ENCODE results near the gene ARSI. TPM values are rescaled to one million over a fixed set of nuclear protein-coding genes. Genes with fewer than 3 reads are reported as not detected.
A peak's percentile ranks its signal among the peaks of the same experiment; 100 is the strongest.

ARSI gene
- total and polyA plus RNA-seq, 4 donors, result 0.23 to 0.51 (median 0.33) TPM; not detected in 1

GRCh38 chr5:150256410-150257064, 46.2 kb downstream of the ARSI start:
- no peak overlapping the region for H3K4me3 ChIP-seq (ENCODE audit: low read depth in 1 of 3, low read length in 3 of 3)
- TF ChIP-seq ZBTB33 (IDR thresholded peaks at IDR 0.05), result no peak
- no peak for TF ChIP-seq TAF1 (conservative IDR thresholded peaks at IDR 0.05)
- no peak for TF ChIP-seq JUND (IDR thresholded peaks at IDR 0.05)
- TF ChIP-seq NR2F2 (IDR thresholded peaks at IDR 0.05), result no peak
- TF ChIP-seq YY1 (IDR thresholded peaks at IDR 0.05), result no peak
- no peak overlapping the region for H3K9ac ChIP-seq (ENCODE audit: low read depth in 1 of 2, low read length in 2 of 2)
- H3K27me3 ChIP-seq (ENCODE audit: control insufficient read depth in 4 of 4, insufficient read depth in 4 of 4, low read length in 3 of 4), result no peaks in the 10 kb centered on the region
- H3K4me1 ChIP-seq (ENCODE audit: control insufficient read depth in 4 of 4, insufficient read depth in 4 of 4, low read length in 3 of 4), result no peaks in the 10 kb centered on the region
- H3K36me3 ChIP-seq (ENCODE audit: control insufficient read depth in 4 of 4, insufficient read depth in 3 of 4, low read depth in 1 of 4, low read length in 3 of 4), result no peaks in the 10 kb centered on the region
- H3K9me3 ChIP-seq (ENCODE audit: control insufficient read depth in 4 of 4, low read length in 3 of 4), result no peaks in the 10 kb centered on the region
- no peak overlapping the region for H3K27ac ChIP-seq (ENCODE audit: low read depth in 1 of 2, low read length in 2 of 2)
- WGBS, result 84% methylated on average over 12 of the region's 12 CpGs
- no peak for DNase-seq (ENCODE audit: low spot score)

- Histone ChIP-seq H3K4me1 (ENCODE audit: control insufficient read depth in 4 of 4, insufficient read depth in 4 of 4, low read length in 3 of 4) (no peaks in the 10 kb centered on the region), H3K9ac (ENCODE audit: low read depth in 1 of 2, low read length in 2 of 2) (no peak overlapping the region), H3K9me3 (ENCODE audit: control insufficient read depth in 4 of 4, low read length in 3 of 4) (no peaks in the 10 kb centered on the region), H3K27me3 (ENCODE audit: control insufficient read depth in 4 of 4, insufficient read depth in 4 of 4, low read length in 3 of 4) (no peaks in the 10 kb centered on the region), H3K27ac (ENCODE audit: low read depth in 1 of 2, low read length in 2 of 2) (no peak overlapping the region), H3K4me3 (ENCODE audit: low read depth in 1 of 3, low read length in 3 of 3) (no peak overlapping the region), H3K36me3 (ENCODE audit: control insufficient read depth in 4 of 4, insufficient read depth in 3 of 4, low read depth in 1 of 4, low read length in 3 of 4) (no peaks in the 10 kb centered on the region)
- TF ChIP-seq NR2F2 (IDR thresholded peaks at IDR 0.05) (peak; percentile 76), RAD21 (IDR thresholded peaks at IDR 0.05) (no peak)
- no peak for DNase-seq (ENCODE audit: low spot score)
- 88% methylated on average over 6 of the region's 6 CpGs for WGBS
Measured at GRCh38 chr5:150255659-150256409, 46.9 kb downstream of the ARSI start.

- no peaks in the 10 kb centered on the region for H3K4me1 ChIP-seq (ENCODE audit: control insufficient read depth in 4 of 4, insufficient read depth in 4 of 4, low read length in 3 of 4)
- no peaks in the 10 kb centered on the region for H3K9me3 ChIP-seq (ENCODE audit: control insufficient read depth in 4 of 4, low read length in 3 of 4)
- TF ChIP-seq RXRA (IDR thresholded peaks at IDR 0.05), result no peak
- TF ChIP-seq GABPA (IDR thresholded peaks at IDR 0.05 in 1 of 2, conservative IDR thresholded peaks at IDR 0.05 in 1 of 2), result no peak
- no peak for TF ChIP-seq HNF4A (conservative IDR thresholded peaks at IDR 0.05)
- no peak for TF ChIP-seq HNF4G (IDR thresholded peaks at IDR 0.05)
- no peak for TF ChIP-seq FOXA1 (IDR thresholded peaks at IDR 0.05)
- no peak for TF ChIP-seq JUND (IDR thresholded peaks at IDR 0.05)
- TF ChIP-seq MAX (IDR thresholded peaks at IDR 0.05), result no peak
- no peak for TF ChIP-seq CTCF (IDR thresholded peaks at IDR 0.05; ENCODE audit: low read depth, low read length, missing input control)
- no peak for TF ChIP-seq ZBTB33 (IDR thresholded peaks at IDR 0.05)
- TF ChIP-seq EGR1 (IDR thresholded peaks at IDR 0.05; ENCODE audit: low read depth in 2 of 2), result no peak
- no peak for TF ChIP-seq SP1 (IDR thresholded peaks at IDR 0.05)
- TF ChIP-seq REST (IDR thresholded peaks at IDR 0.05), result no peak
- H3K27ac ChIP-seq (ENCODE audit: low read depth in 1 of 2, low read length in 2 of 2), result no peak overlapping the region
- no peaks in the 10 kb centered on the region for H3K36me3 ChIP-seq (ENCODE audit: control insufficient read depth in 4 of 4, insufficient read depth in 3 of 4, low read depth in 1 of 4, low read length in 3 of 4)
- DNase-seq (ENCODE audit: low spot score), result no peak
- no peak overlapping the region for H3K4me3 ChIP-seq (ENCODE audit: low read depth in 1 of 3, low read length in 3 of 3)
- H3K9ac ChIP-seq (ENCODE audit: low read depth in 1 of 2, low read length in 2 of 2), result no peak overlapping the region
- 93% methylated on average over 4 of the region's 4 CpGs for WGBS
- no peaks in the 10 kb centered on the region for H3K27me3 ChIP-seq (ENCODE audit: control insufficient read depth in 4 of 4, insufficient read depth in 4 of 4, low read length in 3 of 4)
Measured at GRCh38 chr5:150254774-150255173, 47.9 kb downstream of the ARSI start.

Measured in liver (tissue), 9 donors.